Measurements from ENCODE around the gene METTL25B.
"Not testable (repeated sequence)": the region's sequence is repeated elsewhere in the genome, so short reads cannot be mapped to it uniquely, and the experiment has no call there.

METTL25B gene

DNA sequence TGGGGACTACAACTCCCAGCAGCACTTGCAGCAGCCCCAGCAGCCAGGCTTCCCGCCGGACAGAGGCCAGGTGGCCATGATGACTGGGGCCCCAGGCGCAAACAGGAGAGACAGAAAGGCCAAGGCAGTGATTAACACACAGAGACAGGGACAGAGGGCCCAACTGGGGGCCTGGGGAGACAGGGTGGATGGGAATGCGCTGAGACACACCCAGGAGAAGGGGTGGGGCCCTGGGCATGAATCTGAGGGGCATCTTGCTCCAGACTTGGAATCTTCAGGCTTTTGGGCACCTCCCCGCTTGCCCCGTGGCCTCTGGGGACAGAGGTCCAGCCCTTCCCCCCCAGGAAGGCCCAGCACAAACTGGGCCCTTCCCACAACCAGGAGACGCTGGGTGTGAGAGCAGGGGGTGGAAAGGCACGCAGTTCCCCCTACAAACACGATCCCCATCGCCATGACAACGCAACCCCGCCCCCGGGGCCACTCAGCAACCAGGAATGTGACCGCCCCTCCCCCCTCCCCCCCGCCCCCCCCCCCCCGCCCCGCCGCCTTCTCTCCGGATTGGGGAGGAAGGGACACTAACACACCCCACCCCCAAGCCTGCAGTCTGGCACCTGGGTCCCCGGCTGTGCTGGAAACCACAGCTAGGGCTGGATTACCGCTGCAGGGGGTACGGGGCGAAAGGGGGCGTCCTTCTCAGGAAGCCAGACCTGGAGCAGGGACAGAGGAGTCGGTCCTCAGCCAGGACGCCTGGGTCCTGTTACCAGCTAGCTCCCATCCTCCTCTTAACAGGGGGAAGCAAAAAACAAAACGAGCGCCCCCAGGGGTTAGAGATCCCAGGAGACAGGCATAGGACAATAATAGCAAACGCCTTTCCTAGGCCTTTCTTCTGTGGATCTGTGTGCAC is 18.7 kb downstream of the METTL25B start:
- DNase-seq = peak in 54 of 56 donors; percentile 34 to 88 (median 78)

DNA sequence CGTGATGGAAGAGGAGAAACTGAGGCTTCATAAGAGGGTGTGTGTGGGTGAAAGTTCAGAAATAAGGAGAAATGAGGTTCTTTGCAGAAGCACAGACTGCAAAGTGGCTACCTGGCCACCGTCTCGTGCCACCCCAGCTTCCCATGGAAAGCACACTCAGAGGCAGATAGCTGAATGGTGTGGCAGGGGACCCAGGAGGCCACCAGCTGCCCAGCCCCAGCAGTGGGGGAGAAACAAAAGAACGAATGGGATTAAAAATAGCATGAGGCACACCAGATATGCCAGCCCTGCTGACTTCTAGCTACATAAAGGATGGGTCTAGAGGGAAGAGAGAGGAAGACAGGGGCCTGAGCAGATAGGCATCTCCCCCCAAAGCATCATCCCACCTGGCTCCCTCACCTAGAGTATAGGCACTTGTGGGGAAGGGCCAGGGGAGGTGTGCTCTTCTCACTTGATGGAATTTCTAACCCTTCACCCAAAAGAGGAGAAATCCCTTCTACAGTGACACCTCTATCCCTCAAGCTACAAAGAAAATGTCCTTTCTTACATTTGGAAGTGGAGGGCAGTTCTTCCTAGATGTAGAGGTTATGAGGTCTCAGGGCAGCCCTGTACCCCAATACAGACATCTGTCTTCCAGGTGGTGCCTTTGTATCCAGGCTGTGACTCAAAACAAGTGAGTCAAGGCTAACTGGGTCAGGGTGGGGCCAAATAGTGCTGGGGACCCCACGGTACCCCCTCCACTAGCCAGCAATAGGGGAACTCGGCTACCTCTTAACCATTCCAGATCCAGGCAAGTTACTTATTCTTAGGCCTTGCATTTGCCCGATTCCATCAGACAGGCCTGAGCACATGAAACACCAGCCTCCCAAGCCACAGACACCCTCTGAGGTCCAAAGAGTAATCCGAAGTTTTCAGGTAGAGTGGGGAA is 19.7 kb downstream of the METTL25B start:
- DNase-seq = peak in 2 of 56 donors; percentile 26 to 48

DNA sequence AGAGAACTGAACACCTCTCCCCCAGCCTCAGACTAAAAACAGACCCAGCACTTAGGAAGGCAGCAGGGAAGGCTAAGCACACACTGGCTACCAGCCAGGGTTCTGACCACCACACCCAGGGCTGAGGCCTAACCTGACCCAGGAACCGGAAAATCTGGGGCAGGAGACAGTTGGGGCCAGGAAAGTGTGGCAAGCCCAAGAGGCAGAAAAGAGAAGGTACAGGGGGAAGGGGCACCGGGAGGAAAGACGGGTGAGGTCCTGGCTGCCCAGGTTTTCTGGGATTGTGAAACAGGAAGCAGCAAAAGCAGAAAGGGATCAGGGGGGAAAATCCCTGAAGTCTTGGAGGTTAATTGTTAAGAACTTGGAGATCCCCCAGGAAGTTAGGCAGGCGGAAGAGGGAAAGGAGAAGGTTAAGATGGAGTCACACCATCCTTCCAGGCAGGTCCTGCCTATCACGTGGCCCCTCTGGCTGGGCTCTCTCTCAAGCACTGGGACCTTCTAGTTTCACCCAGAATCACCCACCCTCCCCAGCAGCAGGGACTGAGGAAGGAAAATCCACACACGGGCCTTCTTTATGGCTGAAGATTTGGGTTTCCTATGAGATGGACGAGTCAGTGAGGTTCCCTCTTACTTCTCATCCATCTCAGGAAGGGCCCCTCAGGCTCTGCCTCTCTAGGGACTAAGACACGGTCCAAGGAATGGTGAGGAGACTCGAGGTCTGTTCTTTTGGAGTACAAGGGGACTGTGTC is 20.6 kb downstream of the METTL25B start:
- peak in 26 of 56 donors; percentile 8 to 55 (median 34) for DNase-seq

DNA sequence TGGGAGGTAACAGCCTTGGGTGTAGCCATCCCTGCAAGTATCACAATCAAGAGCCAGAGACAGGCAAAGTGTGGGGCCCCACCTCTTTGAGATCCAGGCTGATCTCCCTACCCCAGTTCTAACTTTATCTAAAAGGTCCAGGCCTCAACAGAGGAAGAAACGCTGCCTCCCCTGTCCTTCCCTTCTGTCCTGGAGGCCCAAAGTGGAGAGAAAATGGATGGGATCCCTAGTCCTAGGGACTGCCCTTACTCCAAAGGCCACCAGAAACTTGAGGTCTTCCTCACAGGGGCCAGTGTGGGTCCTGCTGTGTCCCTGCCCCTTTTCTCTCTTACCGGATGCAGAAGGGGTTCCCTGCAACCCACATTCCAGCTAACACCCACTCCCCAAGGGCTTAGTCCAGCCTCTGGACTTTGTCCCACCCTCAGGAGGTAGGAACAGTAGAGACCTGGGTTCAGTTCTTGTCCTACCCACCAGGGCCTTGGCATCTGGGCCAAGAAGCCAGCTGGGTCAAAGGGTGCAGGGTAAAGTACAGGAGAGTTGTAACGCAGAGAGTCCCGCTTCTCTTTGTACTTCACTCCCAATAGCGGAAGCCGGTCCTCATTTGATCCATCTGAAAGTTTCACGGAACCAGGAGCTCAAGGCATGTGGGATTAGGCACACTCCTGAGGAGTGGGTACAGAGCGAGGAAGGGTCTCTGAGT is 21.3 kb downstream of the METTL25B start:
- no peak for DNase-seq

DNA sequence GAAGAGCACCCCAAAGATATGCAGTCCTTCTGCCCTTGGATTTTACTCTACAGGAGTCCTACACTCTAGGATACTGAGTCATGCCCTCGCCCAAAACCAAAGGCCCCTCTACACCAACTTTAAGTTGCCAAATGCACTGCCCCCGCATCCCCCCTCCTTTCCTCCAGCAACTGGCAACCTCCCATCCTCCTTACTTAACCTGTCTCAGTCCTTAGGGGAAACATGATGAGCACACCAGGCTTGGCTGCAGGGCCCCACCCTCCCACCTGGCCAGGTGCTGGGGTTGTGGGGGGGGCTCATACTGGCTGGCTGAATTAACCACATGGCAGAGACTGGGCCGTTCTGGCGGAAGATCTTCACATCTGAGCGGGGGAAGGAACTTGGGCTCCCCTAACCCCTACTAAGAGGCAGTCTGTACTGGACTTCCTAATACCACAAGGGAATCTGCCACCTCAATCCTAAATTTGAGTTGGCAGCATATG is 22.0 kb downstream of the METTL25B start:
- DNase-seq = peak in 2 of 56 donors; percentile 11 to 14

DNA sequence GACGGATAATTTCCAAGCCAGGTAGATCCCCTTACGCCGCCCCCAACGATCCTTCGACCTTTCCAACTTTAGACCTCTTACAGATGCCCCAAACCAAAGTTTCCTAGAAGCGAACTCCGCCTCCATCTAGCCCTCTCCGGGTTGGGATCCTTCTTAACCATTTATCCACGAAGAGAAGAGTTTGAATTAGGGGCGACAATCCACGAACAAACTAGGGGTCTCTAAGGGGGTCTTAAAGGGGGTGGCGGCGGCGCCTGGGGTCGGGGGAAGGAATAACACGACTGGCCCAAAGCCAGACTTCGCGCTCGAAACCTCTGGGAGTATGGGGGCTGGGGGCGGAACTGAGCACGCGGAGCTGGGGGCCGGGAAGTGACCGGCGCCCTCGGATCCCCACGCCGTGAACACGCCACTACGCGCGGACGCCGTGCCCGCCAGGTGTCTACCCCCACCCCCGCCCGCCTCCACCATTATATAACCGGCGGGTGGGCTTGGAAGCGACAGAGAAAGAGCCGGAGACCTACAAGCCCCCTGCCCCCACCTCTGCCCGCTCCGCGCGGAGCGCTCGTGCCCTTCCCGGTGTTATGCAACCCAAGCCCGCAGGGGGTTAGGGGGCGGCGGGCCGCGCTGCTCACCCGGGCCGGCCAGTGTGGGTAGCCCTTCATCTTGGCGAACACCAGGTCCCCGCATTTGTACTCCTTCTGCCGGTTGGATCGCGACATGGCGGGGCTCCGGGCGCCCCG is 22.6 kb downstream of the METTL25B start:
- peak in 41 of 56 donors; percentile 7 to 77 (median 59) for DNase-seq

DNA sequence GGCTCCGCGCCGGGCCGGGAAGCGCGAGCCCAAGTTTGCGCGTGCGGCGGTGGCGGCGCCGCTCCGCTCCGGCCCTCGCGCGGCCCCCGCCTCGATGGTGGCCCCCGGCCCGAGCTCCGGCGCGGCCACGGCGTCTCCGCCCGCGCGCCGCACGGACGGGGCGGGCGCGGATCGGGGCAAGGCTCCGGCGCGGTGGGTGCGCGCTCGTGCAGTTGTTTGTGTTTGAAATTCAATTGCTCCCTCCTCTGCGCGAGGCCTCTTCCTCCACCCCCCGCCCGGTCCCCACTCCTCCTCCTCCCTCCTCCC is 23.1 kb downstream of the METTL25B start, which contains the start of gene HDGF:
Gene HDGF (minus strand): TSS at position 225 of the 306 bp plus-strand sequence. CDS start 246 bp downstream, outside the sequence.
- DNase-seq = no peak

DNA sequence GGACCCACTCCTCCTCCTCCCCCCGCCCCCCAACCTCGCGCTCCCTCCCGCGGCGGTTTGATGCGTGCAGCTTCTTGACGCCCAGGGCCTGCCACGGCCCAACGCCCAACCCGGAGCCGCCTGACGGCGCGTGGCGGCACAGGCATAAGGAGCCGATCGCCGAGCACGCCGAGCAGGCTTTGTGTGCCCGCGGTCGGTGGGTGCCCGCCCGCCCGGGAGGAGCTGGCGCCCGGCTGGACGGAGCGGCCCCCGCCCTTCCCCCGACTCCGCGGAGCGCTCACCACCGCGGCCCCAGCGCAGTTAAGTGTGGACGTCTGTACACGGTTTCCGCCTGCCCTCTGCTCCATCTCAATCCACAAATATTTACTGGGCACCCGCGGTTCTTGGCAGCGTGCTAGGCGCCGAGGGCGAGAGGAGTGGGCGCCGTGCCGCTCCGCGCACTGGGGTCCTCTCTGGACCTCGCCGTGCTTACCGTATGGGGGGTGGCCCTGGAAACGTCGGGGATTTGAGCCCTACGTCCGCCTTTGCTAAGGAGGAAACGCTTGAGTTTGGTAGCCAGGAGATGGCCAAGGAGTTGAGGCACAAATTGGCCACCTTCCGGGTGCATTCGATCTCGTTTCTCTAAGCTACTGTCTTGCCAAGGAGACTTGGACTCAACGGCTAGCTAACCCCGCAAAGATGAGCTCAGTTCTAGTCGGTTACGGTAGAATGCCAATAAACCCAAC is 23.6 kb downstream of the METTL25B start:
- peak; percentile 57 to 99 (median 96) for DNase-seq

DNA sequence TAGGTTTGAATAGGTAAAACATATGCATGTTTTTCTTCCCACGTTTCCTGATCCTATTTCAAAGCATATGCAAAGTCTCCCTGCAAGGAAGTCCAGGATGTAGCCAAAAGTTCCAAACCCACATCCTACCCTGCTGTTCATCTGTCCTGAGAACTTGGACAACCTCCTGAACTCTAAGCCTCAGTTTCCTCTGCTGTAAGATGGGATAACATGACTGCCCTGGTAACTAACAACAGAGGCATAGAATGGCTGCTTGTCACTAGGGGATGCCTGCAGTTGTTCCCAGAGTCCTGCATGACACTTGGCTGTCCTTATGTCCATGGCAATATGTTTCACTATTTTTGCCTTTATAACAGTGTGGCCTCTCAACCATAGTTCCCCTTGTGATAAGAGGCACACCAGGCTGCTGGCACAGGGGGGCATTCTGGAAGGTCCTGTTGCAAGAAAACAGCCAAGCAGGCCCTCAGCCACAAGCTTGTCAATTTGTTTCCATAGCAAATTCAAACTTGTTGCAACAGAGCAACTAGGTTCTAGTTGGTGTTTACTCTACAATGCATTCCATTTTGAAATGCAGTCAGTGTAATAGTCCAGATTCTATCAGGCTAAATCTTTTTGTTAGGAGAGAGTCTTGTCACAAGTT is 24.7 kb downstream of the METTL25B start:
- no peak for DNase-seq

DNA sequence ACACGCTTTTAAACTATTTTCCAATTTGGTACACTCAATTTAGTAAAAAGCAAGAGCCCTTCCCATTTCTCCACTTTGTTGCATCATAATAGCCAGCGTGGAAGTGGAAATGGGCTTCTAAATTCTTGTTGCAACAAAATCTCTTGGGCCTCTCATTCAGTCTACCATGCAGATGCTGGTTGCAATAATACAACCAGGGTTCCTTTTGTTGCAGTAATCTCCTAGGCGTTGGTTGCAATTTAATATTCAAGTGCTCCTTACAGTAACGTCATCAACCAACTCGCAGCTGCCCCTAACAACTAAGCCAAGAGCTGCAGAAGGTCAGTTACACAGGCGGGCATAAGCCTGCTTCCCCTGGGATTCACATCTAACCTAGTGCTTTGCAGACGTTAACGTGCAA is 25.9 kb downstream of the METTL25B start:
- DNase-seq = no peak

DNA sequence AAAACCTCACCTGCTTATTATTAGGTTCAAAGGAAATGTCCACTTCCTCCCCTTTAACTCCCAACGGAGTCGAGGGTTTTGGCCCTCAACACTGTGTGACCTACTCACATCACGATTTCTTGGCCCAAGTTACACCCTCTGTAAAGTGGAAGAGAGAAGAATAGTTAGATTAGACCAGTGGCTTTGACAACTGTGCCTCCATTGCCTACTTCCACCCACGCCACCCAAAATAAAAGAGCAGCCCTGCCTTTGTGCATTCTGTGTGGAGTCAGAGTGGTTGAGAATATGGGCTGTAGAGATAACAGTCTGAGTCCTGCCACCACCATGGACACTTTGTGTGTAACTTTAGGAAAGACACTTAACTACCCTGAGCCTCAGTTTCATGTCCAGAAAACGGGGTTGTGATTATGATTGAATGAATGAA is 27.3 kb downstream of the METTL25B start:
- DNase-seq = no peak

DNA sequence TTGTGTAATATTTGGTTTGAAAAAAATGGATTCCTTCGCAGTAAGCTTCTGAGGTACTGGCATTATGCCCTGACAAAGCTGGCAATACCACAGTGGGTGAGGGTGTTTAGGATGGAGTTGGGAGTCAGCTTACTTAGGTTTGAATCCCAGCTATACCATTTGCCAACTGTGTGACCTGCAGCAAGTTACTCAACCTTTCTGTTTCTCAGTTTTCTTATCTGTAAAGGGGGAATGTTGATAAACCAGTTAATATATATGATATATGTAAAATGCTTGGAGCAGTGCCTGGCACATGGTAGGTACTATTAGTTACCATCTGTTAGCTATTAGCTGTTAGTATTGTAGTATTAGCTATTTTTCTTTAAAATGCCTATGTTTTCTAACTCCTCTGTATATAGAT is 28.1 kb downstream of the METTL25B start:
- no peak for DNase-seq

DNA sequence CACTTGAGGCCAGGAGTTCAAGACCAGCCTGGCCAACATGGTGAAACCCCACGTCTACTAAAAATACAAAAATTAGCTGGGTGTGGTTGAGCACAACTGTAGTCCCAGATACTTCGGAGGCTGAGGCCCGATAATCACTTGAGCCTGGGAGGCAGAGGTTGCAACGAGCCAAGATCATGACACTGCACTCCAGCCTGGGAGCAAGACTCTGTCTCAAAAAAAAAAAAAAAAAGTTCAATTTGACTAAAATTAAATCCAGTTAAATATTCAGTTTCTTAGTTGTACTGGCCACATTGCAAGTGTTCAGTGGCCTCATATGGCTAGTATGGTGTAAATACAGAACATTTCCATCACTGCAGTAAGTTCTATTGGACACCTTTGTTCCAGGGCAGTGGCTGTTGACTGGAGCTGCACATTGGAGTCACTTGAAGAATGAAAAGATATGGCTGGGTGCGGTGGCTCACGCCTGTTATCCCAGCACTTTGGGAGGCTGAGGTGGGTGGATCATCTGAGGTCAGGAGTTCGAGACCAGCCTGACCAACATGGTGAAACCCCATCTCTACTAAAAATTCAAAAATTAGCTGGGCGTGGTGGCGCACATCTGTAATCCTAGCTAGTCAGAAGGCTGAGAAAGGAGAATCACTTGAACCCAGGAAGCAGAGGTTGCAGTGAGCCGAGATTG is 29.4 kb downstream of the METTL25B start:
- not testable (repeated sequence) for DNase-seq

DNA sequence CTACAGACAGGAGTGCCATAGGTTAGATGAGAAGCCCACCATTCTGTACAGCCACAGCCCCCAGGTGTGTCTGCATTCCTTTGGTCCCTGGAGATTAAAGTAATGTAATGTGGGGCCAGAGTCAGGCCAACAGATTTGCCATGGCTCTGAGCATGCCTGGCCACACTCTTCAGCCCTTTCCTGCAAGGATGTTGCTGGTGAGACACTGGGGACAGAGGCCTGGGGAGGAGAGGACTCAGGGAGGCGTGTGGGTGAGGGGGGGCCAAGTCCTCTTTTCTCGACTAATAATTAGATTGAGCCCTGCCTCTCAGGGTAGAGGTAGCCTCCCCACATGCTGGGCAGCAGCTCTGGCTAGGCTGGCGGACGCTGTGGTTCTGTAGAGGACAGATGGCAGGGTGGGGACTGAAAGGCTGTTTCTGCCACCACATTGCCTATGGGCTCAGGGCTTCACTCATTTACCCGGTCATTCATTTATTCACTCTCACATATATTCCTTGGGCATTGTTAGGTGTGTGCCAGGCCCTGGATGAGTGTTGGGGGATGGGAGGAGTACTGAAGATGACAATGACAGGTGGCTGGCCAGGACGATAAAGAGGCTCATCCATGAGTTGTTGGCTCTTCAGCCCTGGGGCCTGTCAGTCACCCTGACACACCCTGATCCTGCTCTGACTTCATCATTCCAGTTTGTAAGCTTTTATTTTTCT is 32.0 kb downstream of the METTL25B start:
- no peak for DNase-seq

DNA sequence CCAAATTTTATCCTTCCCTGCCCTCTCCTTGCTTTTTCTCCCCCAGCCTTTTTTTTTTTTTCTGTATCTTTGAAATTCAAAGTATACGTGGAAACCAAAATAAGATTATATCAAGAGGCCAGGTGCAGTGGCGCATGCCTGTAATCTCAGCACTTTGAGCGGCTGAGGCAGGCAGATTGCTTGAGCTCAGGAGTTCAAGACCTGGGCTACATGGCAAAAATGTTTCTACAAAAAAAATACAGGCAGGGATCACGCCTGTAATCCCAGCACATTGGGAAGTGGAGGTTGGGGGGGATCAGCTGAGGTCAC is 32.5 kb downstream of the METTL25B start:
- no peak for DNase-seq

DNA sequence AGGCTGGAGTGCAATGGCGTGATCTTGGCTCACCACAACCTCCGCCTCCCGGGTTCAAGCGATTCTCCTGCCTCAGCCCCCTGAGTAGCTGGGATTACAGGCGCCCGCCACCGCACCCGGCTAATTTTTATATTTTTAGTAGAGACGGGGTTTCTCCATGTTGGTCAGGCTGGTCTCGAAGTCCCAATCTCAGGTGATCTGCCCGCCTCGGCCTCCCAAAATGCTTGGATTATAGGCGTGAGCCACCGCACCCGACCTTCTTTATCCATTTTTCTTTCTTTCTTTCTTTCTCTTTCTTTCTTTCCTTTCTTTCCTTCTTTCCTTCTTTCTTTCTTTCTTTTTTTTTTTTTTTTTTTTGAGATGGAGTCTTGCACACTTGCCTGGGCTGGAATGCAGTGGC is 36.9 kb downstream of the METTL25B start:
- DNase-seq = not testable (repeated sequence)

DNA sequence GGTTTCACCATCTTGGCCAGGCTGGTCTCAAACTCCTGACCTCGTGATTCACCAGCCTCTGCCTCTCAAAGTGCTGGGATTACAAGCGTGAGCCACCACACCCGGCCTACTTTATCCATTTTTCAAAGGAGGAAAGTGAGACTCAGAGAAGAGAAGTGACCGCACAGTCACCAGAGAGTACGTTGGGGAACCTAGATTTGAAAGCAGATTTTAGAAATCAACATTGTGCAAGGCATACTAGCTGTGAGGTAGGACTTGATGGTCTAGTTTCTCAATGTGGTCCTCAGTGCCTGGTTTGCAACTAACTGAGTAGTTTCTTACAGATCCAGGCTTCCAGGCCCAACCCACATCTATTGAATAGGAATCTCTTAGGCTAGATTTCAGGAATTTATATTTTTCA is 37.4 kb downstream of the METTL25B start:
- DNase-seq = no peak
